SKM-1 (cell line): ENCODE measurements around the gene DRICH1.
A peak's percentile ranks its signal among the peaks of the same experiment; 100 is the strongest.
"Not testable (repeated sequence)": the region's sequence is repeated elsewhere in the genome, so short reads cannot be mapped to it uniquely, and the experiment has no call there.

Experiments used
- DNase-seq: peaks from one replicate; lab custom pipeline; 2025; ENCODE audit not compliant: unreplicated experiment; lab: John Stamatoyannopoulos, UW

The DRICH1 gene, protein sequence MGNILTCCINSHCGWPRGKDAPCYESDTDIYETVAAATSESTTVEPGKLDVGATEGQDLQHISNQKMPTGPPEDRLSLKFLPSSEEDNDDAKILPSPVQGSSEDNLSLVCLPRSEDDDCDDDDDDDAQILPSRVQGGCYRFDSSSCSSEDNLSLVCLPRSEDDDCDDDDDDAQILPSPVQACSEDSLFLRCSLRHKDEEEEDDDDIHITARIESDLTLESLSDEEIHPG

GRCh38 chr22:23632178-23632577 is at the start of gene DRICH1:
Gene DRICH1 (minus strand): TSS chr22:23632321. CDS start chr22:23632023, 298 bp downstream.
- DNase-seq = no peak

DNA sequence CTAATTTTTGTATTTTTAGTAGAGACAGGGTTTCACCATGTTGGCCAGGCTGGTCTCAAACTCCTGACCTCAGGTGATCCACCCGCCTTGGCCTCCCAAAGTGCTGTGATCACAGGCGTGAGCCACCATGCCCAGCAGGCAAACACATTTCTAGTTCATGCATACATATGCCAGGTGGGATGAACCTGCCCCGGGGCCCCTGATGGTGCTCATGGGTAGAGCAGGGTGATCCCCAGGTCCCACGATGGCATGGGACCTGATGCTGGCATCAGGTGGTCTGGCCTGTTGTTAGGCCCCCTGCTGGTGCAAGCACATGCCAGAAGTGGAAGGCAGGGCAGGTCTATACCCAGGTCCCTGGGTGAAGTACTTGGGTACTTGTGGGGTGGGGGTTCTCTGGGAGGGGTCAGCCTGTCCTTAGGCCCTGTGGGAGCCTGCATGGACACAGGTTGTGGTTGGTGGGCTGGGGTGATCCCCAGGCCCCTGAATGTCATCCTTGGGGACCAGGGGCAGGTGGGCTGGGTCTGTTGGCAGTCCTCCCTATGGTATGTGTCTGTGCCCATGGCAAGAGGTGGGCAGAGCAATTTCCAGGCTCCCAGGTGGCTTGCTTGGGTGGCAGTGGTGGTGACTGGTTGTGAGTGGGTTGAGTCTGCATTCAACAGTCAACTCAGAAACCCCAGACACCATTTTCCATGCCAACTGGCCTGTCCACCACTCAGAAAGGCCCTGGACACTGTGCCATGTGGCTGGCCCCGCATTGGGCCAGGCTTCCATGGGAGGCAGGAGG is 49.1 kb upstream of the DRICH1 start:
- no peak for DNase-seq

DNA sequence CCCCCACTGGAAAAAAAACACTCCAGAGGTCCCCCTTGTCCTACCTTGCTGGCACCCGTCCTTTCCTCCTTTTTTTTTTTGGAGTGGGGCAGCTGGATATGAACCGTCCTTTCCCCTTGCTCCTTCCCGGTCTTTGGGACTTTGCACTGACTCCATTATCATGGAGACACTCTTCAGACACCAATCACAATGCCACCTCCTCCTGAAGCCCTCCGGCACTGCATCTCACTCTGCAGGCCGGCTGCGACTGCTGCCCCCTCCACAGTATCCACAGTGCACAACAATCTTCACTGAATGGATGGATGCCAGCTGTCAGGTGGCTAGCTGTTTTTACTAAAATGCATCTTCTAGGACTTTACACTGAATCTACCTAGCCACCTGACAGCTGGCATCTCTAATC is 46.0 kb upstream of the DRICH1 start:
- DNase-seq = no peak

GRCh38 chr22:23677701-23677995 is 45.5 kb upstream of the DRICH1 start:
- DNase-seq = no peak

- not testable (repeated sequence) for DNase-seq
Observed at GRCh38 chr22:23676841-23677700, 45.0 kb upstream of the DRICH1 start.

- DNase-seq = peak; percentile 37
Observed at GRCh38 chr22:23675502-23676415, 43.6 kb upstream of the DRICH1 start.

DNA sequence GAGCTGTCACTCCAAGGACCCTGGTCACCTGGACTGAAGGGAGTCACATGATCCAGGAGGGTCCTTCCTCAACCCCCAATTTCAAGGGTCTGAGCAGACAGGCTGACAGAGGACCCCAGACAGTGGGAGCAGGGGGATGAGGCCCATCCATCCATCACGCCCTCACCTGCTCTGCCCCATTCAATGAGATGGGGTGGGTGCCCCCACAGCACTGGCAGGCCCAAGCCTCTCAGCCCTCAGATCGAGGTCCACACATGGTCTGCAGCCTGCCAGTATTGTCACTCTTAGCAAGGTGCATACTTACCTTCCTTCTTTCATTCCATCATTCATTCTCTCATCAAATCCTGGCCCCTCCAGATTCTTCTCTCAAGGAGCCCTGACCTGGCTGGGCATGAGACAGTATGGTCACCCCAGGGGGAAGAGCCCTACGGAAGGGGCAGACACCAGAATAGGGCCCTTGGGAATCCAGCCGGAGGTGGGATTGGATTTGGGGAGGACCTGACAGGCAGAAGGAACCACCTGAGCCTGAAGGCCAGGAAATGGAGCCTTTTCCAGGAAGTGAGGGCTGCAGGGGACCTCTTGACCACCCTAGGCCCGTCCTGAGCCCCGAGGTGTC is 42.9 kb upstream of the DRICH1 start:
- DNase-seq = not testable (repeated sequence)

- DNase-seq = no peak
Observed at GRCh38 chr22:23673826-23674690, 41.9 kb upstream of the DRICH1 start.

DNA sequence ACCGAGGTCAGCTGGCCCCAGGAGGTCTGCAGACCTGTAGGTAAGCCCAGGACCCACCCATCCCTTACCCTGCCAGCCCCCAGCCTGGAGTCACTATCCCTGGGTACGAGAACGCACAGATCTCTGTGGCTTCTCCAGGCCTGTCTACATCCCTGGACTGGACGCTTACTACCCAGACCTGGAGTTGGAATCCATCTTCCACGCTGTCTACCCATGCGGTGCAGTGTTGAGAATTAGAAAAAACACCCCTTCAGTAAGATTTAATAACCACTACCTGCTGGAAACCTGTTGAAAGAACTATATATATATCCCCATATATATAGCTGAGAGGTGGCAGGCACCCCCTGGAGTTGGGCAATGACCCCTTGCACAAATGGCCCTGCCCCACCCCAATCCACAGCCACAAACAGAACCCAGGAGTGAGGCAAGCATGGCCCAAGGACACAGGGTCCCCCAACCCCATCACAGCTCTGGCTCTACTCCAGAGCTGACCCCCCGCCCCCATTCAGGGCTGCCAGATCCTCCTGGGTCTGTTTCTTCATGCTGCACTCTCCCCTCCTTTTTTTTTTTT is 41.0 kb upstream of the DRICH1 start:
- DNase-seq = no peak

GRCh38 chr22:23672307-23673049 is 40.4 kb upstream of the DRICH1 start:
- DNase-seq = not testable (repeated sequence)

GRCh38 chr22:23671387-23671786 is 39.3 kb upstream of the DRICH1 start:
- not testable (repeated sequence) for DNase-seq

DNA sequence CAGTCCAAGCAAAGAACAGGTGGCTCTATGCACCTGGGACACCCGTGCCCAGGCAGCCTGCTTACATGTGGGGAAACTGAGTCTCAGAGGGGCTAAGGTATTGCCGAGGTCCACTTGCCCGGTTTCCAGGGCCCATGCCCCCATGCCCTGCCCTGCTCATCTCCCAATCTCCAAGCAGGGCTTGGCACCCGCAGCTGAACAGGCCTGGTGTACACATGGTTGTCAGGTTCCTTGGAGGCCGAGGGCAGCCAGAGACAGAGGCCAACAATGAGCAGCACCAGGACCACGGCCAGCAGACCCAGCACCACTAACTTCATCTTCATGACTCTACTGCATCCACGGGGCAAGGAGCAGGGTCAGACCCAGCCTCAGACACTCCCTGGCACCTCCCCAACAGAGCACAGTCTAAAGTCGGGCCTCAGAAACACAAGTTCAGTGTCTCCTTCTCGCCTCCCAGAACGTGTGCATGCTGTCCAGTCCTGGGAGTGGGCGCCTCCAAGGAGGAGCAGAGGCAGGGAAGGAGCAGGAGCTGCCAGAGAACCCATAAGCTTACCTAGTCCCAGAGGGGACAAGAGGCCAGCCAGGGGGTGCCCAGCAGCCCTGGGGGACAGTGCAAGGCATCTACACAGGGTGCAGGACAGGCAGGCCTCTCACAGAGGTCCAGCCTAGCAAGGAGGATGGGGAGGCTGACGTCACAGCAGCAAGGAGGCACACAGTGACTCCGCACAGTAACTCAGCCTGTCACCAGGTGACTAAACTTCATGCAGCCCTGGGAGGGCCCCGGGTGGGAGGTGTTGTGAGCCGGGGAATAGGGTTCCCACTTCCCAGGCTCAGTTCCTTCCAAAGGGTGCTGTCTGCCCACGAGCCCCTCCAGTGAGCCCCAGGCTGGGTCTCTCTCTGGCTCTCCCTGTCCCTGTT is 38.5 kb upstream of the DRICH1 start:
- no peak for DNase-seq

DNA sequence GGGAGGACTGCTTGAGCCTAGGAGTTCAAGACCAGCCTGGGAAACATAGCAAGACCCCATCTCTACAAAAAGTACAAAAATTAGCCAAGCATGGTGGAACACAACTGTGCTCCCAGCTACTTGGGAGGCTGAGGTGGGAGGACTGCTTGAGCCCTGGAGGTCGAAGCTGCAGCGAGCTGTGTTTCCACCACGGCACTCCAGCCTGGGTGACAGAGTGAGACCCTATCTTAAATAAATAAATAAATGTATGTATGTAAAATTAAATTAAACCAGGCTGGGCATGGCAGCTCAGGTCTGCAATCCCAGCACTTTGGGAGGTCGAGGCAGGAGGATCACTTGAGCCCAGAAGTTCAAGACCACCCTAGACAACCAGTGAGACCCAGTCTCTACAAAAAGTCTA is 28.3 kb upstream of the DRICH1 start:
- DNase-seq = not testable (repeated sequence)

DNA sequence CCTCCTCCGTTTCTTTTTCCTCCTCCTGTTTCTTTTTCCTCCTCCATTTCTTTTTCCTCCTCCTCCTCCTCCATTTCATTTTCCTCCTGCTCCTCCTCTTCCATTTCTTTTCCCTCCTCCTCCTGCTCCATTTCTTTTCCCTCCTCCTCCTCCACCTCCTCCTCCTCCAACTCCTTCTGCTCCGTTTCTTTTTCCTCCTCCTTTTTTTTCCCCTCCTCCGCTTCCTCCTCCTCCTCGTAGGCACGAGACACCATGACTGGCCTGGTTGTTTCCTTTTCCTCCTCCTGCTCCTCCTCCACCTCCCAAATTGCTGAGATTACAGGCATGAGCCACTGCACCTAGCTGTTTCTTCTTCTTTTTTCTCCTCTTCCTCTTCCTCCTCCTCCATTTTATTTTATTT is 25.6 kb upstream of the DRICH1 start:
- DNase-seq = no peak

DNA sequence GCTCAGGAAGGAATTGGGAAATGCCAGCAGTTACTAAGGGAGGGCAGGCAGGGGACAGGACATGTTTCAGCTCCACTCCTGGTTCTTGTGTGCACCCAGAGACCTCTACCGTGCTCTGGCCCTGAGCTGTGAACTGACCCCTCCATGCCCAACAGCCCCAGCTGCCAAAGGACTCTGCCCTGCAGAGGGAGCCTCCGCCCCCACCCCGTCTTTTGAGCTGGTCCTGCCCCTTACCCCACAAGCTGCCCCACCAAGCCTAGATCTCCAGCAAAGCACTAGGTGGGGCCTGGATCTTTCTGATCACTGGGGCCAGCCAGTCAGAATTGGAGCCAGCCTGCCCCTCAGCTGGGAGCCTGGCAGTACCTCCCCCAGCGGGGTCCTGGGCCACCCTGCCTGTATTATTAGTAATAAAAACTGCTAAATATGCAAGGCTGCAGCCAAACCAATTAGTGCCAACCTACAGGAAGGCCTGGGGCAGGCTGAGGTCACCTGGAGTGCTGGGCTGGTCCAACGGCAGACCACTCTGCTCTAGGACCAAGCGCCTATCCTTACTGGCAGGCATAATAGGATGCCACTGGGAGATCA is 23.9 kb upstream of the DRICH1 start:
- DNase-seq = no peak

GRCh38 chr22:23652711-23653110 is 20.6 kb upstream of the DRICH1 start:
- DNase-seq = no peak

- no peak for DNase-seq
Observed at GRCh38 chr22:23652286-23652685, 20.2 kb upstream of the DRICH1 start.
